G401 (cell line): ENCODE measurements around the gene DCDC2C. TPM values are rescaled to one million over a fixed set of nuclear protein-coding genes. Genes with fewer than 3 reads are reported as not detected.
"Not testable (repeated sequence)": the region's sequence is repeated elsewhere in the genome, so short reads cannot be mapped to it uniquely, and the experiment has no call there.

Experiments used
- DNase-seq: peaks from one replicate; pipeline ENCODE4 v3.0.0-alpha.2; 2015; ENCODE audit warnings: low spot score
- in situ Hi-C: cut with HindIII; loops from 2 replicates; pipeline ENCODE4 v1.10.0; 2016; ENCODE audit warnings: low sequenced_read_pairs, mixed read lengths
- total RNA-seq: library from RNA; depleted of rRNA; stranded (reverse); fragments of >200 nt; shearing (Covaris generic); gene quantifications from 2 replicates; pipeline ENCODE4 v1.2.3, GENCODE V29; 2014; rRNA removed

Gene DCDC2C
- not detected in 2 replicates for total RNA-seq

- in situ Hi-C loops: no loop called here
- no peak for DNase-seq
Measured at GRCh38 chr2:3703236-3703756, at the start of gene DCDC2C. DCDC2C (plus strand) TSS chr2:3703575; CDS start chr2:3703752, 177 bp downstream.

- in situ Hi-C loops: no loop called here
- no peak for DNase-seq
Measured at GRCh38 chr2:3654011-3654410, 49.4 kb upstream of the DCDC2C start.

- DNase-seq: no peak
- in situ Hi-C loops: no loop called here
Measured at GRCh38 chr2:3654531-3655225, 48.7 kb upstream of the DCDC2C start.

GRCh38 chr2:3655871-3656761 is 47.3 kb upstream of the DCDC2C start:
- in situ Hi-C loops: no loop called here
- no peak for DNase-seq

- in situ Hi-C loops: no loop called here
- DNase-seq: no peak
Measured at GRCh38 chr2:3656762-3657721, 46.3 kb upstream of the DCDC2C start.

GRCh38 chr2:3657881-3658280 is 45.5 kb upstream of the DCDC2C start, which contains the start of gene ALLC:
ALLC (plus strand) TSS chr2:3658200; CDS start chr2:3671158, 12,958 bp downstream.
- DNase-seq: no peak
- in situ Hi-C loops: no loop called here

GRCh38 chr2:3659447-3660432 is 43.6 kb upstream of the DCDC2C start:
- no peak for DNase-seq
- in situ Hi-C loops: no loop called here

GRCh38 chr2:3660640-3661039 is 42.7 kb upstream of the DCDC2C start:
- in situ Hi-C loops, DNase-seq: not testable (repeated sequence)

GRCh38 chr2:3661149-3661660 is 42.2 kb upstream of the DCDC2C start:
- DNase-seq: no peak
- in situ Hi-C loops: no loop called here

- no peak for DNase-seq
- in situ Hi-C loops: no loop called here
Measured at GRCh38 chr2:3662239-3662638, 41.1 kb upstream of the DCDC2C start.

- in situ Hi-C loops: no loop called here
- no peak for DNase-seq
Measured at GRCh38 chr2:3664118-3664517, 39.3 kb upstream of the DCDC2C start.

GRCh38 chr2:3664925-3665324 is 38.5 kb upstream of the DCDC2C start:
- in situ Hi-C loops: no loop called here
- DNase-seq: no peak

- in situ Hi-C loops: no loop called here
- no peak for DNase-seq
Measured at GRCh38 chr2:3665886-3666612, 37.3 kb upstream of the DCDC2C start.

- in situ Hi-C loops: no loop called here
- DNase-seq: no peak
Measured at GRCh38 chr2:3666613-3666975, 36.8 kb upstream of the DCDC2C start.

- no peak for DNase-seq
- in situ Hi-C loops: no loop called here
Measured at GRCh38 chr2:3667151-3667631, 36.2 kb upstream of the DCDC2C start.

- no peak for DNase-seq
- in situ Hi-C loops: no loop called here
Measured at GRCh38 chr2:3669656-3670055, 33.7 kb upstream of the DCDC2C start.

- DNase-seq: no peak
- in situ Hi-C loops: no loop called here
Measured at GRCh38 chr2:3670376-3670775, 33.0 kb upstream of the DCDC2C start.
